Motor neuron (in vitro differentiated cells): ENCODE data around the gene C1QL1. TPM values are rescaled to one million over a fixed set of nuclear protein-coding genes. Genes with fewer than 3 reads are reported as not detected.

Experiments used
- ATAC-seq, 8 experiments: fragments of 200-7000 bp; cut with Tn5 transposase; replicated peaks in 6 of 8; 2 replicates each; pipeline ENCODE4 v1.8.0; 2021; ENCODE audit warnings: mild to moderate bottlenecking in 8 of 8, moderate library complexity in 8 of 8
- H3K27ac ChIP-seq, 2 donors: fragments of 250-450 bp; sonication (Bioruptor Pico); 2 replicates each; pipeline ENCODE4 v1.9.0; 2021; ENCODE audit warnings: antibody characterized with exemption in 2 of 2, mild to moderate bottlenecking in 2 of 2, moderate library complexity in 1 of 2
- H3K4me1 ChIP-seq, 2 donors: fragments of 250-450 bp; sonication (Bioruptor Pico); replicated peaks in 1 of 2; 2 replicates each; pipeline ENCODE4 v1.6.1; 2021; ENCODE audit warnings: antibody characterized with exemption in 2 of 2, mild to moderate bottlenecking in 2 of 2, moderate library complexity in 1 of 2
- H3K4me3 ChIP-seq, 5 donors: fragments of 250-450 bp; sonication (Bioruptor Pico); 2 replicates each; pipeline ENCODE4 v1.9.0; 2021; ENCODE audit warnings: antibody characterized with exemption in 5 of 5, mild to moderate bottlenecking in 5 of 5, moderate library complexity in 4 of 5
- WGBS, 10 experiments: fragments of 450-650 bp; shearing (Covaris generic); methylation state at CpG; one replicate each; pipeline ENCODE4 v1.0.0; 2022; 5-methylcytosine and 5-hydroxymethylcytosine counted together
- in situ Hi-C, 9 experiments: fragments of 400-800 bp; cut with MboI; loops; one replicate each; pipeline ENCODE4 v1.15.0; 2021; ENCODE audit warnings: low sequenced_read_pairs in 9 of 9, low pct_unique_long_range_greater_than_20kb in 2 of 9; ENCODE audit not compliant: unreplicated experiment in 9 of 9
- total RNA-seq, 8 experiments: library from RNA; unstranded; fragments of 300-600 nt; gene quantifications; 2 replicates each; pipeline versions ENCODE4 v1.2.3 to v1.2.4, GENCODE V29; 2022

C1QL1 gene
- total RNA-seq, 8 experiments from 2014 or later: 0.35 to 116 (median 3.3) TPM; not detected in 2

GRCh38 chr17:44967907-44968224 lies 237 bp downstream of the C1QL1 start:
- 0% methylated on average over 1 of the region's 47 CpGs; no CpG with 5 or more reads in 9 of the 10 experiments for WGBS, 10 experiments
- ATAC-seq: peak in 1 of 8 experiments; percentile 28
- no peak overlapping the region for H3K27ac ChIP-seq
- peak overlapping the region; percentile 17 to 36 (median 19) for H3K4me3 ChIP-seq
- in situ Hi-C loops: no loop called here
- peaks cover 27 to 30% of the 10 kb centered on the region in 2 donors for H3K4me1 ChIP-seq

- peaks cover 27 to 30% of the 10 kb centered on the region in 2 donors for H3K4me1 ChIP-seq
- in situ Hi-C loops: no loop called here
- H3K4me3 ChIP-seq: peak overlapping the region; percentile 17 to 36 (median 19)
- ATAC-seq: no peak
- H3K27ac ChIP-seq: no peak overlapping the region
- 0 to 12% (median 5%) methylated on average over 1 to 5 of the region's 76 CpGs; no CpG with 5 or more reads in 6 of the 10 experiments for WGBS, 10 experiments
These were observed 837 bp downstream of the C1QL1 start for GRCh38 chr17:44967026-44967906.

- 0 to 60% (median 18%) methylated on average over 1 to 6 of the region's 21 CpGs; no CpG with 5 or more reads in 4 of the 10 experiments for whole genome bisulfite sequencing, 10 experiments
- peak overlapping the region in 3 of 5 donors; percentile 1 to 28 (median 19) for H3K4me3 ChIP-seq
- in situ Hi-C loops: no loop called here
- H3K27ac ChIP-seq: no peak overlapping the region
- ATAC-seq: no peak
- H3K4me1 ChIP-seq: peaks cover 27 to 30% of the 10 kb centered on the region in 2 donors
These were observed 1.6 kb downstream of the C1QL1 start for GRCh38 chr17:44966348-44967025.

GRCh38 chr17:44965481-44966234 lies 2.4 kb downstream of the C1QL1 start:
- in situ Hi-C loops: no loop called here
- Histone ChIP-seq H3K4me1 (peaks cover 27 to 30% of the 10 kb centered on the region in 2 donors), H3K27ac (no peak overlapping the region), H3K4me3 (no peak overlapping the region)
- ATAC-seq: no peak
- WGBS, 10 experiments: 25 to 81% (median 54%) methylated on average over 1 to 5 of the region's 5 CpGs

GRCh38 chr17:44961921-44962350 lies 6.2 kb downstream of the C1QL1 start:
- in situ Hi-C loops: no loop called here
- Histone ChIP-seq H3K27ac (no peak overlapping the region), H3K4me3 (no peak overlapping the region), H3K4me1 (peaks cover 20 to 25% of the 10 kb centered on the region in 2 donors)
- ATAC-seq: peak in 7 of 8 experiments; percentile 10 to 67 (median 24)
- WGBS, 10 experiments: 40 to 80% (median 45%) methylated on average over 2 to 3 of the region's 7 CpGs; no CpG with 5 or more reads in 7 of the 10 experiments

- 42 to 86% (median 70%) methylated on average over 1 to 2 of the region's 2 CpGs; no CpG with 5 or more reads in 4 of the 10 experiments for WGBS, 10 experiments
These were observed 7.4 kb downstream of the C1QL1 start for GRCh38 chr17:44960691-44961090.

GRCh38 chr17:44959821-44960531 lies 8.1 kb downstream of the C1QL1 start:
- no CpG with 5 or more reads among the region's 56 CpGs for WGBS, 10 experiments
- peak in 4 of 8 experiments; percentile 34 to 68 (median 58) for ATAC-seq
- Histone ChIP-seq H3K27ac (no peak overlapping the region), H3K4me1 (peaks cover 29 to 35% of the 10 kb centered on the region in 2 donors), H3K4me3 (no peak overlapping the region)
- in situ Hi-C loops: no loop called here

More at GRCh38 chr17:44960691-44961090, 7.4 kb downstream of the C1QL1 start:
- H3K4me3 ChIP-seq: no peak overlapping the region
- H3K27ac ChIP-seq: no peak overlapping the region
- in situ Hi-C loops: no loop called here
- peaks cover 23 to 29% of the 10 kb centered on the region in 2 donors for H3K4me1 ChIP-seq
- ATAC-seq: peak in 1 of 8 experiments; percentile 3

- Histone ChIP-seq H3K27ac (no peak overlapping the region), H3K4me3 (no peak overlapping the region), H3K4me1 (peaks cover 30 to 35% of the 10 kb centered on the region in 2 donors)
- in situ Hi-C loops: no loop called here
- ATAC-seq: no peak
- 0 to 100% (median 68%) methylated on average over 1 to 6 of the region's 8 CpGs; no CpG with 5 or more reads in 4 of the 10 experiments for WGBS, 10 experiments
These were observed 10.8 kb downstream of the C1QL1 start for GRCh38 chr17:44956998-44957981.

GRCh38 chr17:44955674-44956425 lies 12.3 kb downstream of the C1QL1 start:
- Histone ChIP-seq H3K4me3 (no peak overlapping the region), H3K4me1 (peaks cover 30 to 35% of the 10 kb centered on the region in 2 donors), H3K27ac (peak overlapping the region; percentile 25 to 64)
- in situ Hi-C loops: no loop called here
- peak in 5 of 8 experiments; percentile 52 to 82 (median 61) for ATAC-seq
- WGBS, 10 experiments: 17 to 52% (median 39%) methylated on average over 1 to 6 of the region's 8 CpGs; no CpG with 5 or more reads in 4 of the 10 experiments

GRCh38 chr17:44952946-44953475 lies 15.1 kb downstream of the C1QL1 start:
- peaks cover 27 to 34% of the 10 kb centered on the region in 2 donors for H3K4me1 ChIP-seq

More at GRCh38 chr17:44952946-44953475, 15.1 kb downstream of the C1QL1 start:
- Histone ChIP-seq H3K27ac (no peak overlapping the region), H3K4me3 (no peak overlapping the region)
- in situ Hi-C loops: no loop called here
- peak in 1 of 8 experiments; percentile 21 for ATAC-seq
- 20 to 75% (median 53%) methylated on average over 1 to 5 of the region's 6 CpGs; no CpG with 5 or more reads in 1 of the 10 experiments for WGBS, 10 experiments
